Stimulated activated naive B cell treated with anti-CD40 and anti-IgM and Interleukin-4, amounts not matched to agents 10 μg/mL and 1 μg/mL and 100 μg/mL, for 72 hours (primary cell): ENCODE data around the gene ITCH.
"Not testable (repeated sequence)": the region's sequence is repeated elsewhere in the genome, so short reads cannot be mapped to it uniquely, and the experiment has no call there.

Experiments used
- ATAC-seq, 2 donors: fragments of 150-1000 bp; cut with Tn5 transposase; replicated peaks; 2 replicates each; pipeline ENCODE4 v1.10.0; 2021; ENCODE audit warnings: moderate library complexity in 1 of 2
- DNase-seq: peaks from one replicate; pipeline ENCODE4 v3.0.0; 2021
- H3K27ac Mint-ChIP-seq: one replicate; pipeline ENCODE4 v1.8.0; 2022; ENCODE audit warnings: mild to moderate bottlenecking, mixed read lengths
- H3K27me3 Mint-ChIP-seq, 2 donors: one replicate each; pipeline ENCODE4 v1.8.0; 2022; ENCODE audit warnings: mixed read lengths in 2 of 2
- H3K36me3 Mint-ChIP-seq, 2 donors: one replicate each; pipeline ENCODE4 v1.8.0; 2022; ENCODE audit warnings: mixed read lengths in 2 of 2, mild to moderate bottlenecking in 1 of 2
- H3K4me1 Mint-ChIP-seq, 2 donors: one replicate each; pipeline ENCODE4 v1.8.0; 2022; ENCODE audit warnings: mixed read lengths in 2 of 2, mild to moderate bottlenecking in 1 of 2
- H3K4me3 Mint-ChIP-seq, 2 donors: one replicate each; pipeline ENCODE4 v1.8.0; 2022; ENCODE audit warnings: mild to moderate bottlenecking in 2 of 2, mixed read lengths in 2 of 2, moderate library complexity in 1 of 2
- H3K9me3 Mint-ChIP-seq, 2 donors: one replicate each; pipeline ENCODE4 v1.8.0; 2022; ENCODE audit warnings: mixed read lengths in 2 of 2, mild to moderate bottlenecking in 1 of 2

ITCH gene

DNA sequence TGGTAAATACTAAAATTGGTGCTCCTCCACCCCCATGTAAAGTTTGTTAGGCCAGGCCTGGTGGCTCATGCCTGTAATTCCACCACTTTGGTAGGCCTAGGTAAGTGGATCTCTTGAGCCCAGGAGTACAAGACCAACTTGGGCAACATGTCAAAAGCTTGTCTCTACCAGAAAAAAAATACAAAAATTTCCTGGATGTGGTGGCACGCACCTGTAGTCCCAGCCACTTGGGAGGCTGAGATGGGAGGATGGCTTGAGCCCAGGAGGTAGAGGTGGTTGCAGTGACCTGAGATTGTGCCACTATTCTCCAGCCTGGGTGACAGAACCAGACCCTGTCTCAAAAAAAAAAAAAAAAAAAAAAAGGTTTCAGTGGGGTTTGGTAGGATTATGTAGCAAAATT is 41.7 kb downstream of the ITCH start:
- Mint-ChIP-seq H3K4me3 (no peak overlapping the region), H3K9me3 (no peaks in the 10 kb centered on the region), H3K27ac (peak overlapping the region; percentile 31), H3K4me1 (peaks cover 27 to 52% of the 10 kb centered on the region in 2 donors), H3K27me3 (no peaks in the 10 kb centered on the region), H3K36me3 (peaks cover 33 to 47% of the 10 kb centered on the region in 2 donors)
- ATAC-seq = no peak
- DNase-seq = no peak

DNA sequence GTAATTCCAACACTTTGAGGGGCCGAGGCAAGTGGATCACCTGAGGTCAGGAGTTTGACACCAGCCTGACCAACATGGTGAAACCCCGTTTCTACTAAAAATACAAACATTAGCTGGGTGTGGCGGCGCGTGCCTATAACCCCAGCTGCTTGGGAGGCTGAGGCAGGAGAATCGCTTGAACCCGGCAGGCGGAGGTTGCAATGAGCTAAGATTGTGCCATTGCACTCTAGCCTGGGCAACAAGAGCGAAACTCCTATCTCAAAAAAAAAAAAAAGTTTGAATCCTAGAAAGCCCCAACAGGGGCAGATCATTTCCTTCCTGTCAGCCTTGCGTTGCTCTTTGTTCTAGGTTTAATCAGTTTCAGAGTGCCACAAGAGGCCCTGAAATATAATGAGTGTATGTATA is 42.2 kb downstream of the ITCH start:
- Mint-ChIP-seq H3K4me1 (peaks cover 26 to 52% of the 10 kb centered on the region in 2 donors), H3K4me3 (peak overlapping the region in 1 of 2 donors; percentile 48), H3K27ac (peak overlapping the region; percentile 31), H3K36me3 (peaks cover 33 to 46% of the 10 kb centered on the region in 2 donors)
- H3K9me3 Mint-ChIP-seq, DNase-seq, H3K27me3 Mint-ChIP-seq: not testable (repeated sequence)
- peak; percentile 61 to 70 for ATAC-seq

DNA sequence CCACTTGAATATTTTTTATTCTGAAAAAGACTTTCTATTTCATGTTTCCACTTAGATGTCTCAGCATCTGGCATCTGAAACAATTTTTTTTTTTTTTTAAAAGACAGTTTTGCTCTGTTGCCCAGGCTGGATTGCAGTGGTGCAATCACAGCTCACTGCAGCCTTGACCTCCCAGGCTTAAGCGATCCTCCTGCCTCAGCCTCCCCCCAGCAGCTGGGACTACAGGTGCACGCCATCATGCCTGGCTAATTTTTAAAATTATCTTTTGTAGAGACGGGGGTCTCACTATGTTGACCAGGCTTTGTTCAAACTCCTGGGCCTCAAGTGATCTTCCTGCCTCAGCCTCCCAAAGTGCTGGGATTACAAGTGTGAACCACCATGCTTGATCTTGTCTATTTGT is 42.9 kb downstream of the ITCH start:
- Mint-ChIP-seq H3K4me3 (peak overlapping the region in 1 of 2 donors; percentile 6), H3K36me3 (peaks cover 31 to 40% of the 10 kb centered on the region in 2 donors), H3K4me1 (peaks cover 24 to 50% of the 10 kb centered on the region in 2 donors)
- ATAC-seq, DNase-seq, H3K27me3 Mint-ChIP-seq, H3K9me3 Mint-ChIP-seq, H3K27ac Mint-ChIP-seq: not testable (repeated sequence)

DNA sequence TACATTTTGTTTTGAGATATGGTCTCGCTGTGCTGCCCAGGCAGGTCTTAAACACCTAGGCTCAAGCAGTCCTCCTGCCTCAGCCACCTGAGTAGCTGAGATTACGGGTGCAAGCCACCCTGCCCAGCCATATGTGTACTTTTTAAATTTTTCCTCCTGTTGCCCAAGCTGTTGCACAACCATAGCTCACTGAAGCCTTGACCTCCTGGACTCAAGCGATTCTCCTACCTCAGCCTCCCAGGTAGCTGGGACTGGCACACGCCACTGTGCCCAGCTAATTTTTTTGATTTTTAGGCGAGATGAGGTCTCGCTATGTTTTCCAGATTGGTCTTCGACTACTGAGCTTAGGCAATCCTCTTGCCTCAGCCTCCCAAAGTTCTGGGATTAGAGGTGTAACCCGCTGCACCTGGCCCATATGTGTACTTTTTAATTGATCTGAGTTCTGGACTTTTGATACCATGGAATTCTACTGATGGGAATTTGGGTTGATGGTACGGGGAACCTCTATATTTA is 44.9 kb downstream of the ITCH start:
- H3K4me1 Mint-ChIP-seq = peaks cover 16 to 44% of the 10 kb centered on the region in 2 donors
- H3K36me3 Mint-ChIP-seq = peaks cover 26 to 30% of the 10 kb centered on the region in 2 donors
- no peak for DNase-seq
- no peaks in the 10 kb centered on the region for H3K27me3 Mint-ChIP-seq
- no peak for ATAC-seq
- no peaks in the 10 kb centered on the region for H3K9me3 Mint-ChIP-seq
- H3K4me3 Mint-ChIP-seq = no peak overlapping the region
- H3K27ac Mint-ChIP-seq = peak overlapping the region; percentile 37

DNA sequence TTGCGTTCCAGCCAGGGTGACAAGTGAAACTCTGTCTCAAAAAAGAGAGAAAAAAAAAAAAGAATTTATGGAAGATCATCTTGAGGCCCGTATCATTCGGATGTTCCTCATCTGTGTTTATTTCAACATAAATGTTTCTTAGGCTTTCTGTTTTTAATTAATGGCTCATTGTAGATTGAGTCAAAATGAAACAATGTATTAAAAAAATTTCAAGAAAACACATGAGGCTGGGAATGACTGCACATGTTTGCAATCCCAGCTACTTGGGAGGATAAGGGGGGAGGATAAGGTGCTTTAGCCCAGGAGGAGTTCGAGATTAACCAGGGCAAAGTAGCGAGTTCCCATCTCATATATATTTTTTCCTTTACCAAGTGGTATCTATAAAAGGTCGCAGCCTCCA is 47.3 kb downstream of the ITCH start:
- DNase-seq (no peak), ATAC-seq (no peak)
- Mint-ChIP-seq H3K36me3 (peaks cover 29 to 34% of the 10 kb centered on the region in 2 donors), H3K27me3 (no peaks in the 10 kb centered on the region), H3K4me1 (peaks cover 17 to 36% of the 10 kb centered on the region in 2 donors), H3K27ac (peak overlapping the region; percentile 9), H3K4me3 (no peak overlapping the region), H3K9me3 (no peaks in the 10 kb centered on the region)

DNA sequence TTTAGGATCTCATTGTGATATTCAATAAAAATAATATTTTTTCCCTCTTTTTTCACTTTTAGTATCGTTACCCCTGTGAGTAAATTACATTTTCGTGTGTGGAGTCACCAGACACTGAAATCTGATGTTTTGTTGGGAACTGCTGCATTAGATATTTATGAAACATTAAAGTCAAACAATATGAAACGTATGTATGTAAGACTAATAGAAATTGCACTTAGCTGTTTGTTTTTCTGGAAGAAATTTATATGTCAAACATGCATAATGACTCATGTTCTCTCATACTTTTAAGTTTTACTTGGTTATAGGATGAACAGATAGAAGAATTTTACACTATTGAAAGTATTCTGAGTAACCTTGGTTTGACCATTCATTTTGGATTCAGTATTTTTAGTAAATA is 49.4 kb downstream of the ITCH start:
- Mint-ChIP-seq H3K27me3 (no peaks in the 10 kb centered on the region), H3K9me3 (no peaks in the 10 kb centered on the region), H3K36me3 (peaks cover 35 to 45% of the 10 kb centered on the region in 2 donors), H3K4me3 (no peak overlapping the region), H3K4me1 (peaks cover 19 to 38% of the 10 kb centered on the region in 2 donors), H3K27ac (no peak overlapping the region)
- DNase-seq (no peak), ATAC-seq (no peak)

DNA sequence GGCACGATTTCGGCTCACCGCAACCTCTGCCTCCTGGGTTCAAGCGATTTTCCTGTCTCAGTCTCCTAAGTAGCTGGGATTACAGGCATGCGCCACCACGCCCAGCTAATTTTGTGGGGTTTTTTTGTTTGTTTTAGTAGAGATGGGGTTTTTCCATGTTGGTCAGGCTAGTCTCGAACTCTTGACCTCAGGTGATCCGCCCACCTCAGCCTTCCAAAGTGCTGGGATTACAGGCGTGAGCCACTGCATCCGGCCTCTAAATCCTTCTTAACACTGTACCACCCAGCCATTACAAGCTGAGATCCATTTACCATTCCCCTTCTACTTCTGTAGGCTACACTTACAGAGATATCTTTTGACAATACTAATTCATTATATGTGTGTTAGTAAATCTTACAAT is 51.5 kb downstream of the ITCH start:
- not testable (repeated sequence) for H3K9me3 Mint-ChIP-seq, DNase-seq, H3K27me3 Mint-ChIP-seq
- H3K4me1 Mint-ChIP-seq = peaks cover 13 to 35% of the 10 kb centered on the region in 2 donors
- peak; percentile 26 to 36 for ATAC-seq
- H3K36me3 Mint-ChIP-seq = peaks cover 23 to 38% of the 10 kb centered on the region in 2 donors
- peak overlapping the region; percentile 66 to 73 for H3K4me3 Mint-ChIP-seq
- H3K27ac Mint-ChIP-seq = peak overlapping the region; percentile 92

DNA sequence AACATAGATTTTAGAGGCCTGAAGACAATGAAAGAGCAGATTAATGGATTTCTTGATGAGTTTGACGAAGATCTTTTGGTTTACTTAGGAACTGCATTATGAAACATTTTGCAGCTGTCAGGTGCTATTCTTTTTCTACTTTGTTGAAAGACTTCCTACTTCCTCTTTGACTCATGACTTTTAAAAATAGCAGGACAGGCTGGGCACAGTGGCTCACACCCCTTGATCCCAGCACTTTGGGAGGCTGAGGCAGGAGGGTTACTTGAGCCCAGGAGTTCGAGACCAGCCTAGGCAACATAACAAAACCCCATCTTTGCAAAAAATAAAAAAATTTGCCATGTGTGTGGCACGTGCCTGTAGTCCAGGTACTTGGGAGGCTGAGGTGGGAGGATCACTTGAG is 52.0 kb downstream of the ITCH start:
- no peak for DNase-seq
- Mint-ChIP-seq H3K27me3 (no peaks in the 10 kb centered on the region), H3K4me1 (peaks cover 13 to 35% of the 10 kb centered on the region in 2 donors), H3K27ac (peak overlapping the region; percentile 92), H3K4me3 (peak overlapping the region; percentile 66 to 73), H3K9me3 (no peaks in the 10 kb centered on the region), H3K36me3 (peaks cover 20 to 38% of the 10 kb centered on the region in 2 donors)
- ATAC-seq = peak; percentile 86 to 88

DNA sequence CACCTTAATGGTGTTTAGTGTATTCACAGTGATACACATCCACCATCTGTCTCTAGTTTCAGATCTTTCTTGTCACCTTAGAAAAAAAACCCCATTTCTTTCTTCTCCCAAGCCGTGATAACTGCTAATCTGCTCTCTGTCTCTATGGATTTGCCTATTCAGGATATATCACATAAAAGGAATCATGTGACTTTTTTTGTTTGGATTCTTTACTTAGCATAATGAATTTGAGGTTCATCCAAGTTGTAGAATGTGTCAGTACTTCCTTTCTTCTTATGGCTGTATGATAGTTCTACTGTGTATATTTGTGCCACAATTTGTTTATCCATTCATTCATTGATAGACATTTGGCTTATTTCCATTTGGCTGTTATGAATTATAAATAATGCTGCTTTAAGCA is 57.1 kb downstream of the ITCH start:
- Mint-ChIP-seq H3K9me3 (no peaks in the 10 kb centered on the region), H3K4me3 (no peak overlapping the region), H3K36me3 (peaks cover 36 to 64% of the 10 kb centered on the region in 2 donors), H3K27ac (no peak overlapping the region), H3K27me3 (no peaks in the 10 kb centered on the region), H3K4me1 (peaks cover 8 to 18% of the 10 kb centered on the region in 2 donors)
- ATAC-seq (no peak), DNase-seq (no peak)

DNA sequence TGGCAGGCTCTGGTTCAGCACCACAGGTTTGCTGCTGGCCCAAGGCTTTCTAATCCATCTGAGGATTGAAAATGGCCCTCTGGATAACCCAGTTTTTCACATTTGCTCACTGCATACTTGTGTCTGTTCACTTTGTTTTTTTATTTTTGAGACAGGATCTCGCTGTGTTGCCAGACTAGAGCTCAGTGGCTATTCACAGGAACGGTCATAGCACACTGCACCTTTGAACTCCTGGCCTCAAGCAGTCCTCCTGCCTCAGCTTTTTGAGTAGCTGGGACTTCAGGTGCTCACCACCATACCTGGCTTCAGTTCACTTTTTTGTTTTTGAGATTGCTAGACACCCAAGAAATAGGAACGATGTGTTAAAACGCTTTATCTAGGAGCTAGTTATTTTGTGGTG is 57.9 kb downstream of the ITCH start:
- Mint-ChIP-seq H3K36me3 (peaks cover 36 to 63% of the 10 kb centered on the region in 2 donors), H3K4me3 (no peak overlapping the region), H3K27ac (no peak overlapping the region), H3K4me1 (peaks cover 5 to 9% of the 10 kb centered on the region in 2 donors), H3K9me3 (no peaks in the 10 kb centered on the region), H3K27me3 (no peaks in the 10 kb centered on the region)
- DNase-seq (no peak), ATAC-seq (no peak)

DNA sequence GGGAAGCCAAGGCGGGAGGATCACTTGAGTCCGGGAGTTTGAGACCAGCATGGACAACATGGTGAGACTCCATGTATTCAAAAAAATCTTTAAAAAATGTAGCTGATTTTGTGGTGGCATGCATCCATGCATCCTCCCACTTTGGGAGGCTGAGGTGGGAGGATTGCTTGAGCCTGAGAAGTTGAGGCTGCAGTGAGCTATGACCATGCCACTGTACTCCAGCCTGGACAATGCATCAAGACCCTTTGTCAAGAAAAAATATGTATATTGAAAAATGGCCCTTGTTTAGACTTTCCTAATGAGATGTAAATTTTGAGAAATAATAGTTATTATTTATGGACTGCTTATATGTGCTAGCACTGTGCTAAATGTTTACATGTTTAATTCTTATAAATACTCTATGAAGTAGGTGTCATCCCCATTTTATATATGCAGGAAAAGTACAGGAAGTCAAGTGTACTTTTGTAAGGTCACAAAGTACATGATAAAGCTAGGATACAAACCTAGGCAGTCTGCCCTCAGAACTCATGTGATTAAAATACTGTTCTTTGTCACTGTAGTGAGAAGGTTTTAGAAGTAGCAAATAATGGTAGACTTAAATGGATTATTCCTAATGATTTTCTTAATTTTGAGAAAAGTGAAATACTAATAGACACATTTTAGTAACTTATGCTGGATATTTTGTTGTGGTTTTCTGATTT is 58.8 kb downstream of the ITCH start:
- Mint-ChIP-seq H3K4me1 (peaks cover 0 to 2% of the 10 kb centered on the region in 2 donors), H3K27me3 (no peaks in the 10 kb centered on the region), H3K9me3 (no peaks in the 10 kb centered on the region), H3K27ac (no peak overlapping the region), H3K36me3 (peaks cover 35 to 58% of the 10 kb centered on the region in 2 donors), H3K4me3 (no peak overlapping the region)
- no peak for ATAC-seq
- no peak for DNase-seq

DNA sequence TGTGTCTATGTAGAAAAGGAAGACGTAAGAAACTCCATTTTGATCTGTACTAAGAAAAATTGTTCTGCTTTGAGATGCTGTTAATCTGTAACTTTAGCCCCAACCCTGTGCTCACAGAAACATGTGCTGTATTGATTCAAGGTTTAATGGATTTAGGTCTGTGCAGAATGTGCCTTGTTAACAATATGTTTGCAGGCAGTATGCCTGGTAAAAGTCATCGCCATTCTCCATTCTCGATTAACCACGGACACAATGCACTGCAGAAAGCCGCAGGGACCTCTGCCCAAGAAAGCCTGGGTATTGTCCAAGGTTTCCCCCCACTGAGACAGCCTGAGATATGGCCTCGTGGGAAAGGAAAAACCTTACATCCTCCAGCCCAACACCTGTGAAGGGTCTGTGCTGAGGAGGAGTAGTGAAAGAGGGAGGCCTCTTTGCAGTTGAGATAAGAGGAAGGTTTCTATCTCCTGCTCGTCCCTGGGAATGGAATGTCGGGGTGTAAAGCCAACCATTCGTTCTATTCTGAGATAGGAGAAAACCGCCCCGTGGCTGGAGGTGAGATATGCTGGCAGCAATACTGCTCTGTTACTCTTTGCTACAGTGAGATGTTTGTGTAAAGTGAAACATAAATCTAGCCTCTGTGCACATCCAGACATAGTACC is 62.1 kb downstream of the ITCH start:
- not testable (repeated sequence) for ATAC-seq, H3K27me3 Mint-ChIP-seq, H3K4me3 Mint-ChIP-seq, H3K9me3 Mint-ChIP-seq, DNase-seq, H3K4me1 Mint-ChIP-seq
- Mint-ChIP-seq H3K36me3 (peaks cover 33 to 54% of the 10 kb centered on the region in 2 donors), H3K27ac (peak overlapping the region; percentile 14)

DNA sequence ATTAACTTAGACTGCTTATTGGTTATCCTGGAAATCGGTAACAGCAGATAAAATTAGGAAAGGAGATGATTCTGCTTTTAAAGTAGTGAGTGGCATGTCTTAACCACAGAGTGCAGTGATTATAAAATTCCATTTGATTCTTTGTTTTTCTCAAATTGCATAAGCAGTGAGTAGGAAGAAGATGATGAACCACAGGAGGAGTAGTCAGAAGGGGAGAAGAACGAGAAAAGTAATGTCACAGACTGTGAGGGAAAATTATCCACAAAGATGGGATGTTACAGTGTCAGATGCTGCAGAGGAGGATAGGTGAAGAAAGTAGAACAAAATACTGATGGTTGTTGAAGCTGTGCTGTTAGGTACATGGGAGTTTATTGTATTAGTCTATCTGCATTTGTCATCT is 63.0 kb downstream of the ITCH start:
- Mint-ChIP-seq H3K4me3 (no peak overlapping the region), H3K9me3 (no peaks in the 10 kb centered on the region), H3K27me3 (no peaks in the 10 kb centered on the region), H3K27ac (no peak overlapping the region), H3K36me3 (peaks cover 30 to 51% of the 10 kb centered on the region in 2 donors), H3K4me1 (peaks cover 4 to 6% of the 10 kb centered on the region in 2 donors)
- DNase-seq = no peak
- no peak for ATAC-seq

DNA sequence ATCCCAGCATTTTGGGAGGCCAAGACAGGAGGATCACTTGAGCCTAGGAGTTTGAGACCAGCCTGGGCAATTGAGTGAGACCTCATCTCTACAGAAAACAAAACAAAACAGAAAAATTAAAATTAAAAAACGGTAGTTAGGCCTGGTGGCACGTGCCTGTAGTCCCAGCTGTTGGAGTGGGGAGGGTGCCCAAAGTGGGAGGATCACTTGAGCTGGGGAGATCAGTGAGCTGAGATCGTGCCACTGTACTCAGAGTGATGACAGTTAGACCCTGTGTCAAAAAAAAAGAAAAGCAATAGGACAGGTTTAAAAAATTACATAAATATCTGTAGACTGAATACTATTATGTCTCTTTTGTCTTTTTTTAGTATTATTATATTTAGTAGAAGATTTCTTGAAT is 64.3 kb downstream of the ITCH start:
- Mint-ChIP-seq H3K9me3 (no peaks in the 10 kb centered on the region), H3K27me3 (no peaks in the 10 kb centered on the region), H3K4me3 (no peak overlapping the region), H3K4me1 (peaks cover 7 to 12% of the 10 kb centered on the region in 2 donors), H3K36me3 (peaks cover 28 to 51% of the 10 kb centered on the region in 2 donors), H3K27ac (no peak overlapping the region)
- no peak for ATAC-seq
- DNase-seq = no peak

DNA sequence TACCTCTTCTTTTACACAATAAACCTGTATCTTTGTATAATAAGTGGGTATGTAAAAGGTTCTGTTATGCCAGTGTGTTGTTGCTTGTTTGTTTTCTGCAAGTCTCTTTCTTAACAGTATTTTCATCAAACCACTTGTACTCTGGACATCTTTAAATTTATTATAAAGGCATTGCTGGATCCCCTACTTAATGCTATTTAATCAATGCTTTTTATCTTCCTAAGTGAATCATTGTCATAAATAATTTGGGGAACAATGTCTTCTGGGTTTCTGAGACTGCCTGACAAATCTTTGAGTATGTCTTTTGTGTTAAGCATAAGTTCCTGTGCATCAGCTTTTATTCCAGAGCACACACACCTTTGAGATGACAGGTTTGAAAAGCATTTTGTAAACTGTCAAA is 64.7 kb downstream of the ITCH start:
- Mint-ChIP-seq H3K4me3 (no peak overlapping the region), H3K36me3 (peaks cover 28 to 51% of the 10 kb centered on the region in 2 donors), H3K27me3 (no peaks in the 10 kb centered on the region), H3K9me3 (no peaks in the 10 kb centered on the region), H3K4me1 (peaks cover 7 to 12% of the 10 kb centered on the region in 2 donors), H3K27ac (no peak overlapping the region)
- no peak for DNase-seq
- no peak for ATAC-seq
